ENCODE results near the gene TMEM30A.

Gene TMEM30A

GRCh38 chr6:75262716-75263400 lies 21.7 kb downstream of the TMEM30A start:
- in situ Hi-C loops (cut with HindIII; ENCODE audit: low pct_ligation_motif_present, low sequenced_read_pairs), result no loop called here
- H3K27ac ChIP-seq, result no peak overlapping the region
- no peak overlapping the region for H3K4me3 ChIP-seq (ENCODE audit: low read depth, low read length)
- H3K36me3 ChIP-seq (replicated peaks), result peaks cover 17% of the 10 kb centered on the region
- DNase-seq, result no peak
- TF ChIP-seq CTCF (IDR thresholded peaks at IDR 0.05; ENCODE audit: low read depth, low read length, missing control alignments), result no peak
- no peaks in the 10 kb centered on the region for H3K27me3 ChIP-seq (replicated peaks)

- TF ChIP-seq CTCF (IDR thresholded peaks at IDR 0.05; ENCODE audit: low read depth, low read length, missing control alignments), result no peak
- Histone ChIP-seq H3K27me3 (replicated peaks) (no peaks in the 10 kb centered on the region), H3K36me3 (replicated peaks) (peaks cover 17% of the 10 kb centered on the region), H3K27ac (no peak overlapping the region), H3K4me3 (ENCODE audit: low read depth, low read length) (no peak overlapping the region)
- in situ Hi-C loops (cut with HindIII; ENCODE audit: low pct_ligation_motif_present, low sequenced_read_pairs), result no loop called here
- no peak for DNase-seq
Measured at GRCh38 chr6:75261299-75261698, 23.3 kb downstream of the TMEM30A start.

GRCh38 chr6:75257343-75258087 lies 27.1 kb downstream of the TMEM30A start:
- in situ Hi-C loops (cut with HindIII; ENCODE audit: low pct_ligation_motif_present, low sequenced_read_pairs), result no loop called here
- TF ChIP-seq CTCF (IDR thresholded peaks at IDR 0.05; ENCODE audit: low read depth, low read length, missing control alignments), result no peak
- H3K36me3 ChIP-seq (replicated peaks), result peaks cover 13% of the 10 kb centered on the region
- no peak for DNase-seq
- no peak overlapping the region for H3K27ac ChIP-seq
- H3K4me3 ChIP-seq (ENCODE audit: low read depth, low read length), result no peak overlapping the region
- no peaks in the 10 kb centered on the region for H3K27me3 ChIP-seq (replicated peaks)

DNA sequence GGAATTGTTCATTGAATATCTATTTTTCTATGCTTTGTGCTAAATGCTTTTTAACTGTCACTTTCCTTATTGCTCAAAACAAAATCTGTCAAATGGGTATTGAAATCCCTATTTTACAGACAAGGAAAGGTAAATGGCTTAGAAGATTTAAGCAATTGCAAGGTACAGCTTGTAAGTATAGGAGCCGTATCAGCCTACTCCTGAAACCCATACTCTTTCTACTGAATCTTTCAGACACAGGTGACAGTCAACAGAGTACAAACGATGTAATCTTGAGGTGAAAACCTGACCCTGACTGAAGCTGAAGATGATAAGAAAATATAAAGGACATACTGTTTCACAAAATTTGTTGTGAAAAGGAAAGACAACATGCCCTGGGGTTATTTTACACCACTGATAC lies 34.0 kb downstream of the TMEM30A start:
- TF ChIP-seq CTCF (IDR thresholded peaks at IDR 0.05; ENCODE audit: low read depth, low read length, missing control alignments), result no peak

DNA sequence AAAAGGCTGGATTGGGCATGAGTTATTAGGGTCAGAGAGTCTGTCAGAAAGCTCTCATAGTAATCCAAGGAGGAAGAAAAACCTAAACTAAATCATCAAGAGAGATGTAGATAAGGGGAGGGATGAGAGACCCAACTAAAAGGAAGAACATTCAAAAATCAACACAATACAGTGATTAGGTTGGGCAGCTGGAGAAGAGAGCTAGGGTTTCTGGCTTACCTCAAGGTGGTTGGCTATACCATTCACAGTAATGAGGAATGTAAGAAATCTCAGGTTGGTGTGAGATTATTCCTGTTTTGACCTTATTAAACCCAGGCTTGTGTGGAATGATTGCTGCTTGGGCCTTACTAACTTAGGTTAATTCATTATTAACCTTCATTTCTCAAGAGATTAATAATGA lies 34.8 kb downstream of the TMEM30A start:
- no peak for DNase-seq
- Histone ChIP-seq H3K4me3 (ENCODE audit: low read depth, low read length) (no peak overlapping the region), H3K27ac (no peak overlapping the region), H3K27me3 (replicated peaks) (no peaks in the 10 kb centered on the region), H3K36me3 (replicated peaks) (no peaks in the 10 kb centered on the region)
- TF ChIP-seq CTCF (IDR thresholded peaks at IDR 0.05; ENCODE audit: low read depth, low read length, missing control alignments), result no peak
- in situ Hi-C loops (cut with HindIII; ENCODE audit: low pct_ligation_motif_present, low sequenced_read_pairs), result no loop called here

More for the DNA sequence above, 34.0 kb downstream of the TMEM30A start:
- H3K27me3 ChIP-seq (replicated peaks), result no peaks in the 10 kb centered on the region
- no peak overlapping the region for H3K4me3 ChIP-seq (ENCODE audit: low read depth, low read length)
- DNase-seq, result no peak
- no peak overlapping the region for H3K27ac ChIP-seq
- in situ Hi-C loops (cut with HindIII; ENCODE audit: low pct_ligation_motif_present, low sequenced_read_pairs), result no loop called here
- no peaks in the 10 kb centered on the region for H3K36me3 ChIP-seq (replicated peaks)

Data from brain microvascular endothelial cell (primary cell).